Uterus (tissue), 2 donors: ENCODE measurements around the gene MATK.

Source experiments
- POLR2A ChIP-seq, 2 donors: fragments of 450-650 bp; IDR thresholded peaks; one replicate each; pipeline ENCODE4 v1.6.1; 2016; ENCODE audit warnings: antibody characterized with exemption in 2 of 2, mild to moderate bottlenecking in 1 of 2, moderate library complexity in 1 of 2
- TF ChIP-seq, protein P1 (sequence below), 4 experiments: fragments of 200-600 bp in 2 of 4; fragments of 450-650 bp in 2 of 4; sonication (generic) in 2 of 4; IDR thresholded peaks; one replicate each; pipeline ENCODE4 v1.5.1; 2016 to 2019; ENCODE audit warnings: antibody characterized with exemption in 4 of 4, mild to moderate bottlenecking in 2 of 4, moderate library complexity in 1 of 4

GRCh38 chr19:3775831-3776230 is 10.3 kb downstream of the MATK start:
- TF ChIP-seq, protein P1, sequence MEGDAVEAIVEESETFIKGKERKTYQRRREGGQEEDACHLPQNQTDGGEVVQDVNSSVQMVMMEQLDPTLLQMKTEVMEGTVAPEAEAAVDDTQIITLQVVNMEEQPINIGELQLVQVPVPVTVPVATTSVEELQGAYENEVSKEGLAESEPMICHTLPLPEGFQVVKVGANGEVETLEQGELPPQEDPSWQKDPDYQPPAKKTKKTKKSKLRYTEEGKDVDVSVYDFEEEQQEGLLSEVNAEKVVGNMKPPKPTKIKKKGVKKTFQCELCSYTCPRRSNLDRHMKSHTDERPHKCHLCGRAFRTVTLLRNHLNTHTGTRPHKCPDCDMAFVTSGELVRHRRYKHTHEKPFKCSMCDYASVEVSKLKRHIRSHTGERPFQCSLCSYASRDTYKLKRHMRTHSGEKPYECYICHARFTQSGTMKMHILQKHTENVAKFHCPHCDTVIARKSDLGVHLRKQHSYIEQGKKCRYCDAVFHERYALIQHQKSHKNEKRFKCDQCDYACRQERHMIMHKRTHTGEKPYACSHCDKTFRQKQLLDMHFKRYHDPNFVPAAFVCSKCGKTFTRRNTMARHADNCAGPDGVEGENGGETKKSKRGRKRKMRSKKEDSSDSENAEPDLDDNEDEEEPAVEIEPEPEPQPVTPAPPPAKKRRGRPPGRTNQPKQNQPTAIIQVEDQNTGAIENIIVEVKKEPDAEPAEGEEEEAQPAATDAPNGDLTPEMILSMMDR (IDR thresholded peaks at IDR 0.05), result no peak
- no peak for TF ChIP-seq POLR2A (IDR thresholded peaks at IDR 0.05)
